PC-9 (cell line): ENCODE measurements around the gene RASAL3.

Source experiments
- EZH2 ChIP-seq: fragments of 200-600 bp; sonication (generic); IDR thresholded peaks from 2 replicates; pipeline ENCODE4 v1.8.0; 2017; ENCODE audit warnings: antibody characterized with exemption, low read depth
- TF ChIP-seq, protein P1 (sequence below): fragments of 200-600 bp; sonication (generic); conservative IDR thresholded peaks from 2 replicates; pipeline ENCODE4 v1.6.1; 2017; ENCODE audit warnings: mixed run types, antibody characterized with exemption, mild to moderate bottlenecking, moderate library complexity

DNA sequence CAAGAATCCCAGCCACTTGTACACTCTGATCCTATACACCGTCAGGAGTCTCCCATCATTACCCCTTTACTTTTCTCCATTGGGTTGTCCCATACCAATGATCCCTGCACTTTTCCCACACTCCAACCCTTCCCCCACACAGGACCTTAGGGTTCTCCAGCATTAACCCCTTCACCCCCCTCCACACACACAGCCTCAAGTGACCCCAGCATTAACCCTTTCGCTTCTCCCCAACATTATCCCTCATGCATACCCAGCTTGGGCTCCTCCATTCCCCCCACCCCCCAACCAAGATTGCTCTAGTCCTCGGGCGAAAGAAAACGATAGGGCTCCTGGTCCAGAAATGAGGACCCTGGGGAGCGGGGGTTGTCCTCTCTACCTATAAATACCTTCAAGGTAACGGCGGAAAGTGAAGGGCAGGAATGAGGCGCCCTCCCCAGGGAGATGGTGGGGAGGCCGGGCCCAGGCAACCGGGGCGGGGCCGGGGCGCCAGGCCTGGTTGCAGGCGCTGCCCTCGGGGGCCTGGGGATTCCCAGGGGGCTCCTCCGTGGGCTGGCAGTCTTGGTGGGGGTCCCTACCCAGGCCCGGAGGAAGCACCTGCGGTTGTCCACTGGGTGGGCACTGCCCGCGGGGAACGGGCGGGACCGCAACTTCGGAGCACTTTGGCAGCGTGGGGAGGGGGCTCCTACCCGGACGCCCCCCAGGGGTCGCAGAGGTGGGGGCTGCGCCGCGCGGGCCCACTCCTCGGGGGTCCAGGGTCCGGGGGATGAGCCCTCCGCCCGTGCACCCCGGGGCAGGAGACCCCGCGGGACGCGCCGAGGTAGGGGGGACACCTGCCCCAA is 15.3 kb downstream of the RASAL3 start:
- TF ChIP-seq, protein P1, sequence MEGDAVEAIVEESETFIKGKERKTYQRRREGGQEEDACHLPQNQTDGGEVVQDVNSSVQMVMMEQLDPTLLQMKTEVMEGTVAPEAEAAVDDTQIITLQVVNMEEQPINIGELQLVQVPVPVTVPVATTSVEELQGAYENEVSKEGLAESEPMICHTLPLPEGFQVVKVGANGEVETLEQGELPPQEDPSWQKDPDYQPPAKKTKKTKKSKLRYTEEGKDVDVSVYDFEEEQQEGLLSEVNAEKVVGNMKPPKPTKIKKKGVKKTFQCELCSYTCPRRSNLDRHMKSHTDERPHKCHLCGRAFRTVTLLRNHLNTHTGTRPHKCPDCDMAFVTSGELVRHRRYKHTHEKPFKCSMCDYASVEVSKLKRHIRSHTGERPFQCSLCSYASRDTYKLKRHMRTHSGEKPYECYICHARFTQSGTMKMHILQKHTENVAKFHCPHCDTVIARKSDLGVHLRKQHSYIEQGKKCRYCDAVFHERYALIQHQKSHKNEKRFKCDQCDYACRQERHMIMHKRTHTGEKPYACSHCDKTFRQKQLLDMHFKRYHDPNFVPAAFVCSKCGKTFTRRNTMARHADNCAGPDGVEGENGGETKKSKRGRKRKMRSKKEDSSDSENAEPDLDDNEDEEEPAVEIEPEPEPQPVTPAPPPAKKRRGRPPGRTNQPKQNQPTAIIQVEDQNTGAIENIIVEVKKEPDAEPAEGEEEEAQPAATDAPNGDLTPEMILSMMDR, result no peak
- TF ChIP-seq EZH2, result no peak
